Muscle of arm (tissue), 12 donors: ENCODE data around the gene P2RX6. TPM values are rescaled to one million over a fixed set of nuclear protein-coding genes. Genes with fewer than 3 reads are reported as not detected.
A peak's percentile ranks its signal among the peaks of the same experiment; 100 is the strongest.
"Not testable (repeated sequence)": the region's sequence is repeated elsewhere in the genome, so short reads cannot be mapped to it uniquely, and the experiment has no call there.

ENCODE experiments used
- DNase-seq: peaks from one replicate; pipeline ENCODE4 v3.0.0-alpha.2; 2013
- polyA plus RNA-seq, 12 donors: library from polyadenylated mRNA; unstranded; fragments of 120-200 nt; gene quantifications; one replicate each; pipeline ENCODE4 v1.2.1, GENCODE V29; 2013; ENCODE audit not compliant: insufficient read length in 12 of 12

P2RX6 gene
- polyA plus RNA-seq, 12 donors: 8.9 to 26.8 (median 18.3) TPM; not detected in 1

- DNase-seq: no peak
Observed at GRCh38 chr22:20993304-20994127, 21.4 kb upstream of the P2RX6 start.

- DNase-seq: no peak
Observed at GRCh38 chr22:20994128-20994901, 20.6 kb upstream of the P2RX6 start.

GRCh38 chr22:20994902-20995241 lies 20.1 kb upstream of the P2RX6 start:
- no peak for DNase-seq

DNA sequence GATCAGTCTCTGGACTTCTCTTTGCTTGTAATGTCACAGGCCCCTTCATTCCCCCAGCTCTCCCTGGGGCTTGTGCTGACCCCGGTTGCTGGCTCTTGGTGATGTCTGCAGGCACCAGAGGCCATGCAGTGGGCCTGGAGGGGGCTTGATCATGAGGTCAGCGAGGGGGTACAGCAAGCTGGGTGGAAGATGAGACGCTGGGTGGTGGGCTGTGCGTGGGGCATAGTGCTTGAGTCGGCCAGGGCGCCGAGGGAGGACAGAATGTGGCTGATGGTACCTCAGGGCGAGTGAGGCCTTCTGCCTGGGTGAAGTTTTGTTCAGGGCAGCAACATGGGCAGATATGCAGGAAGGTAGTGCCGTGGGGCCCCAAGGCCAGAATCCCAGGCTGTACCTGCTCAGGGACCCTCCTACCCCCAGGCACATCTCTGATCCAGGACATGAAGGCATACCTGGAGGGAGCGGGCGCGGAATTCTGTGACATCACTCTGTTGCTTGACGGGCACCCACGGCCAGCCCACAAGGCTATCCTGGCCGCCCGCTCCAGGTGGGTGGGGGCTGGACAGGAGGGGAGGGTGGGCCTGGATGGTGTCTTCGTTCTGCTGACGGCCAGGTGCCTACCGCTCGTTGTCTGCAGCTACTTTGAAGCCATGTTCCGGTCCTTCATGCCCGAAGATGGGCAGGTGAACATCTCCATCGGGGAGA lies 19.5 kb upstream of the P2RX6 start:
- DNase-seq: no peak

- no peak for DNase-seq
Observed at GRCh38 chr22:20996031-20996410, 18.9 kb upstream of the P2RX6 start.

- no peak for DNase-seq
Observed at GRCh38 chr22:20996598-20997535, 18.1 kb upstream of the P2RX6 start.

GRCh38 chr22:20997536-20998257 lies 17.3 kb upstream of the P2RX6 start:
- no peak for DNase-seq

- no peak for DNase-seq
Observed at GRCh38 chr22:20998411-20999336, 16.3 kb upstream of the P2RX6 start.

GRCh38 chr22:20999350-21000206 lies 15.4 kb upstream of the P2RX6 start:
- DNase-seq: no peak

- no peak for DNase-seq
Observed at GRCh38 chr22:21000207-21000986, 14.6 kb upstream of the P2RX6 start.

DNA sequence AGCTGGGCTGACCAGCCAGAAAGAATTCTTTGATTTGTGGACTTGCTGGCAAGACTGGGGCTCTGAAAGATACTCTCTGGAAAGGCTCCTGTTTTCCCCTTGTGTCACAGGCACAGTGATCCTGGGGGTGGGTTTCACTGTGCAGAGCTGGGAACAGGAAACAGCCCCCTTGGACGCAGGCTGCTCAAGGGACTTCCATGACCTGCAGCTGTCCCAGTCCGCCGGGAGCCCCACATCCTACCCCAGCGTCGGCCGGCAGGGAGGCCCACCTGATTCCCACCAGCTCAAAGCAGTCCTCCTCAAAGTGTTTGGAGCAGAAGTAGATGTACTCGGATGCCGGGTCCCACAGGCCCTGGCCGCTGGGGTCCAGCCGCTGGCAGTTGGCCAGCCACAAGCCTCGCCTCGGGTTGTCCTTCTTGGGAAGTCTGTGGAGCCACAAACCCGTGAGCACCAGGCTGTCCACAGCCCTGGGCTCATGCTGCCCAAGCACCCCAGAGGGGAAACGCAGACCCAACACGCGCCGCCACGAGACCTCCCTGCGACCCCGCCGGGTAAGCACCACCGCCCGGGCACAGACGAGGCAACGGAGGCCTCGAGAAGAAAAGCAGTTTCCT lies 13.9 kb upstream of the P2RX6 start:
- DNase-seq: no peak

DNA sequence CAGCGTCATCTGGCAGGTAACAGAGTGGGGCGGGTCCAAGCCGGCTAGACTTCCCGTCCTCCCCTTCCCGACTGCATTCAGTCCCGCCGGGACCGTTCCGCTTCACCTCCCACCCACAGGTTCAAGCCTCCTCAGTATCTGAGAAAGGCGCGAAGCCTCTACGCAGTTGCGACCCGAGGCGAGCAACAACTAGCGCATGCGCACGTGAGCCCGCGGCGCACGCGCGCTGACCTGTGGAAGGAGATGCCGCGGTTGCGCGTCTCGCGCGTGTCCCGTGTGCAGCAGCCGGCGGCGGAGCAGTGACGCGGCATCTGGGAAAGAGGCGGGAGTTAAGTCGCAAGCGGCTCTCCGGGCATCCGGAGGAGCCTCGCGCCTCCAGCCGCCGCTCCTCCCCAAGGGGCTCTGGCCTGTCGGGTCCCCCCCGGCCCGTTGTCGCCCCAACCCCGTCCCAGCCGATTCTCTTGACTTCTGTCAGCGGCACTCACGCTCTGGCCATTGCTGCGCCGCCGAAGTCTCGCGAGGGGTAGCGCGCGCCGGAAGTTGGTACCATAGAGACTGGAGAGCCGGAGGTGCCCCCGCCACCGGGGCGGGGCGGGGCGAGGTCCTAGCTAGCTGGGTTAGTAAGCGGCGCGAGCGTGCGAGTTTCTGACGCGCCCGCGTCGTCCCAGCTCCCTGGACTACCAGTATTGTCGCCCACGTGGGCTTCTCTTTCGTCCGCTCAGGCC lies 13.2 kb upstream of the P2RX6 start, which contains the start of gene THAP7:
Gene THAP7 (minus strand): TSS at position 518 of the 725 bp plus-strand sequence. CDS start 207 bp downstream, at position 311.
- peak; percentile 97 for DNase-seq

GRCh38 chr22:21003782-21004181 lies 11.2 kb upstream of the P2RX6 start:
- DNase-seq: no peak

DNA sequence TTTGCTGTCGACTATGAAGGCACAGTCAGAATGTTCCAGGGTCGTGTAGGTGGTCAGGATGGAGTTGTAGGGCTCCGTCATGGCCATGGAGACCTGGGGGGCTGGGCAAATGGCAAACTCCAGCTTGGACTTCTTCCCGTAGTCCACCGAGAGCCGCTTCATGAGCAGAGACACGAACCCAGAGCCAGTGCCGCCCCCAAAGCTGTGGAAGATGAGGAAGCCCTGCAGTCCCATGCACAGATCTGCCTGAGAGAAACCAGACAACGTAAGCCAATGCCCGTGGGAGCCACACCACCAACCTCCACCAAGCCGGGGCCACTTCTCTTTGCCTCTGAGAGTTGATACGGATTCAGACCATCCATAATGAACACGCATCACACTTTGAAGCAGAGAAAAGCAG lies 5.8 kb upstream of the P2RX6 start:
- DNase-seq: not testable (repeated sequence)

- no peak for DNase-seq
Observed at GRCh38 chr22:21009638-21010425, 5.1 kb upstream of the P2RX6 start.
